Measurements from ENCODE around the gene SSR4.

SSR4 gene

DNA sequence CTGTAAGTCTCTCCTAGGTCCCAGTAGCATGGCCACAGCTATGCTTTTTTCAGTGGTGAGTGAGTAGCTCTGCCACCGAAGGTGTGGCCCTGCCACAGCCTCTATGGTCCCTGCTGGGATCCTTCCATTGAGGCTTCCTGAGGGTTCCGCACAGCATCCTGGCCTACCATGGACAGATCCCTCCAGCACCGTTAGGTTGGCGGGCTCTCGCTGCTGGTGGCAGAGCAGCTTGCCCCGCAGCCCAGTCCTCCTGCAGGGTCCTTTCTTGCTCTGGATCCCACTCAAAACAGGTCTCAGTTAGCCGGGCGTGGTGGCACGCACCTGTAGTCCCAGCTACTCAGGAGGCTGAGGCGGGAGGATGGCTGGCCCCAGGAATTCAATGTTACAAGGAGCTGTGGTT is 38.3 kb downstream of the SSR4 start:
- DNase-seq: no peak

DNA sequence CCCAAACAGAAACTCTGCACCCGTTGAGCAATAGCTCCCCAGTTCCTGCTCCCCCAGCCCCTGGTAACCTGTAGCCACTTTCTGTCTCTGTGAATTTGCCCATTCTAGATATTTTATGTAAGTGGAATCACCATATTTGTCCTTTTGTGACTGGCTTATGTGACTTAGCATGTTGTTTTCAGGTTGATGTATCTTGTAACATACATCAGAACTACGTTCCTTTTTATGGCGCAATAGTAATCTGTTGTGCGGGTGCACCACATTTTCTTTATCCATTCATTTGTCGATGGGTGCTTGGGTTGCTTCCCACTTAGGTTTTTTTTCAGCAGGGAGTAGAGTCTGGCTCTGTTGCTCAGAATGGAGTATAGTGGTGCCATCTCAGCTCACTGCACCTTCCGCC is 42.5 kb downstream of the SSR4 start:
- no peak for DNase-seq

DNA sequence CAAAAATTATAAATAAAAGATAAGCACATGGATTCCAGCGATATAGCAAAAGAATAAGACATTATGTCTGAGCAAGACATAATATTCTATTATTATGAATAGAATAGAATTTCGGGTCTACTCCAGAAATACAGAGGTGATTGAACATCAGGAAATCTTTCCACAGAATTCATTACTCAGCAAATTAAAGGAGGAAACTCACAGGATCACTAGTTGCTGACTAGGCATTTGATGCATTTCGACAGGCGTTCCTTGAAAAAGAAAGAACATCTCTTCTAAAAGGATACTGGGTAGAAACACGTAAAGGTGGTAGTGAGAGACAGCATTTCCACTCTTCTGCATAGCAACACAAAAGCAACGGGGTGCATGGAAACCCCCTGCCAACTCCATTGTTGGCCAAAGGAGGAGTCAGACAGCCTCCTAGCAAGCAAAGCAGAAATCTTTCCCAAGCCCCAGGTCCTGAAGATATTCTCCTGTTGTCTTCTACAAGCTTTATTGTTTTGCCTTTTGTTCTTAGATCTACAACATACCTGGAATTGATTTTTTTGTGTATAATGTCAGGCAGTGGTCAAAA is 50.1 kb downstream of the SSR4 start:
- DNase-seq: no peak

GRCh38 chrX:153845195-153845594 is 50.7 kb downstream of the SSR4 start:
- DNase-seq: no peak

DNA sequence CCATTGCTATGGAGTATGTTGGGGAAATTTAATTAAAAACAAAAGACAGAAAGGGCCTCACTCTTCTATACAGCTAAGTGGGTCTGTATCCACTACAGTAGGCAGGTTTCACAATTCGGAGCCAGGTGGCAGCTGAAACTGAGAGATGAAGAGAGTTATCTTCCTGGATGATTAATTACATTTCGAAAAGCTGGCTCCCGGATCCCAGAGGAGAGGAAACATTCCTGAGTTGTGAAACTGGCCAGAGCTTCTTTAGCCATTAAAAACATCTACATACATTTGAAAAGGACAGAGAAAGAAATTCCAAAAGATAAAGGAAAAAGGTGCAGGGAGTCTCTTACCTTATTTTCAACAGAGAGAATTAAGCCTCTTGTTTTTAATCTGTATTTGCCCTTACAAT is 51.4 kb downstream of the SSR4 start:
- DNase-seq: no peak
